ENCODE measurements around the gene ERC2. TPM values are rescaled to one million over a fixed set of nuclear protein-coding genes. Genes with fewer than 3 reads are reported as not detected.

ERC2 gene
- total RNA-seq, 1 donor from 2014 or later, result not detected

- no peak for DNase-seq (ENCODE audit: low spot score)
- ATAC-seq, result peak; percentile 68
Measured at GRCh38 chr3:55899887-55900286, 568.4 kb downstream of the ERC2 start.

GRCh38 chr3:55897573-55898224 lies 570.6 kb downstream of the ERC2 start:
- ATAC-seq (no peak), DNase-seq (ENCODE audit: low spot score) (no peak)

- no peak for DNase-seq (ENCODE audit: low spot score)
Measured at GRCh38 chr3:55895897-55896566, 572.2 kb downstream of the ERC2 start.

GRCh38 chr3:55894605-55895004 lies 573.7 kb downstream of the ERC2 start:
- DNase-seq (ENCODE audit: low spot score) (no peak), ATAC-seq (no peak)

More at GRCh38 chr3:55895897-55896566, 572.2 kb downstream of the ERC2 start:
- no peak for ATAC-seq

- no peak for ATAC-seq
Measured at GRCh38 chr3:55893045-55893664, 575.1 kb downstream of the ERC2 start.

GRCh38 chr3:55891106-55891505 lies 577.2 kb downstream of the ERC2 start:
- ATAC-seq (no peak), DNase-seq (ENCODE audit: low spot score) (no peak)

More at GRCh38 chr3:55893045-55893664, 575.1 kb downstream of the ERC2 start:
- DNase-seq (ENCODE audit: low spot score), result no peak

- no peak for DNase-seq (ENCODE audit: low spot score)
- no peak for ATAC-seq
Measured at GRCh38 chr3:55888282-55888885, 579.9 kb downstream of the ERC2 start.

GRCh38 chr3:55885721-55886120 lies 582.5 kb downstream of the ERC2 start:
- ATAC-seq (no peak), DNase-seq (ENCODE audit: low spot score) (no peak)

GRCh38 chr3:55884491-55885285 lies 583.6 kb downstream of the ERC2 start:
- ATAC-seq (no peak), DNase-seq (ENCODE audit: low spot score) (no peak)

GRCh38 chr3:55884066-55884465 lies 584.2 kb downstream of the ERC2 start:
- DNase-seq (ENCODE audit: low spot score) (no peak), ATAC-seq (no peak)

- DNase-seq (ENCODE audit: low spot score) (no peak), ATAC-seq (no peak)
Measured at GRCh38 chr3:55882006-55882405, 586.3 kb downstream of the ERC2 start.

GRCh38 chr3:55880357-55880756 lies 587.9 kb downstream of the ERC2 start:
- no peak for ATAC-seq
- DNase-seq (ENCODE audit: low spot score), result no peak

GRCh38 chr3:55879901-55880331 lies 588.4 kb downstream of the ERC2 start:
- DNase-seq (ENCODE audit: low spot score), result no peak
- ATAC-seq, result no peak

- no peak for DNase-seq (ENCODE audit: low spot score)
- ATAC-seq, result no peak
Measured at GRCh38 chr3:55877703-55878102, 590.6 kb downstream of the ERC2 start.

GRCh38 chr3:55876560-55876959 lies 591.7 kb downstream of the ERC2 start:
- ATAC-seq (no peak), DNase-seq (ENCODE audit: low spot score) (no peak)

GRCh38 chr3:55875113-55875512 lies 593.2 kb downstream of the ERC2 start:
- no peak for ATAC-seq
- no peak for DNase-seq (ENCODE audit: low spot score)

- DNase-seq (ENCODE audit: low spot score) (no peak), ATAC-seq (no peak)
Measured at GRCh38 chr3:55873523-55874254, 594.6 kb downstream of the ERC2 start.

- no peak for DNase-seq (ENCODE audit: low spot score)
Measured at GRCh38 chr3:55870594-55870993, 597.7 kb downstream of the ERC2 start.

GRCh38 chr3:55868347-55868746 lies 599.9 kb downstream of the ERC2 start:
- ATAC-seq (no peak), DNase-seq (ENCODE audit: low spot score) (no peak)

More at GRCh38 chr3:55870594-55870993, 597.7 kb downstream of the ERC2 start:
- no peak for ATAC-seq

GRCh38 chr3:55863028-55863427 lies 605.2 kb downstream of the ERC2 start:
- DNase-seq (ENCODE audit: low spot score) (no peak), ATAC-seq (no peak)
